Measurements from ENCODE around the gene NPC1L1. TPM values are rescaled to one million over a fixed set of nuclear protein-coding genes. Genes with fewer than 3 reads are reported as not detected.

NPC1L1 gene
- total and polyA plus RNA-seq, 2 of the 4 experiments (the other 2 are of a cell fraction) = 0.07 TPM; not detected in 1

DNA sequence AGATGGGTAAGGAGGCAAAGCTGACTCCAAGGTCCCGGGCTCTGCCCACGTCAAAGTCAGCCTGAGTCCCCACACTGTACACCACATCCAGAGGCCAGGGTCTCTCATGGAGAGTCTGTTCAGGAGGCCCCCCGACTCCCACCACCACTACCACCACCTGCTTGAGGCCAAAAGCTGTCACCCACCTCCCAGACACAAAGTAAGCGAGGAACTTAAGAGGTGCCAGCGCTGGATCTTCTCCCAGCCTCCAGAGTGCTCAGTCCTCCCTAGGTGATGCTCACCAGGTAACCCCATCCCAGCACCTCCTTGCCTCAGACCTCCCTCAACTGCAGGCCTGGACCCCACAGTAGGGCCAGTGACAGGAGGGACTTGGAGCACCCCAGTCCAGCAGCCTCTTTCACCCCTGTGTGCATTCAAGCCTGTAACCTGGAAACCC is 520 bp downstream of the NPC1L1 start:
- no peak overlapping the region for H4K8ac ChIP-seq (ENCODE audit: low read depth in 2 of 2, low read length in 2 of 2)
- H3K9ac ChIP-seq (ENCODE audit: low read depth, low read length) = no peak overlapping the region
- H4K91ac ChIP-seq (ENCODE audit: insufficient read depth, low read depth, low read length) = no peak overlapping the region
- H3K23ac ChIP-seq (ENCODE audit: low read depth, low read length) = no peak overlapping the region
- peak overlapping the region; percentile 15 for H2AK9ac ChIP-seq (replicated peaks; ENCODE audit: low read depth, low read length, poor library complexity)
- no peaks in the 10 kb centered on the region for H3K27me3 ChIP-seq (ENCODE audit: control insufficient read depth, insufficient read depth, low read length)
- no peak overlapping the region for H3K18ac ChIP-seq (ENCODE audit: low read depth, low read length)
- peaks cover 8% of the 10 kb centered on the region for H3K4me1 ChIP-seq (ENCODE audit: control insufficient read depth, insufficient read depth, low read length)
- no peaks in the 10 kb centered on the region for H3K9me3 ChIP-seq (ENCODE audit: control insufficient read depth, insufficient read depth, low read length)
- no peak overlapping the region for H2BK20ac ChIP-seq (ENCODE audit: low read depth, low read length)
- H2BK15ac ChIP-seq (ENCODE audit: low read depth, low read length) = no peak overlapping the region
- TF ChIP-seq BHLHE40 (IDR thresholded peaks at IDR 0.05; ENCODE audit: low read depth, low read length) = no peak
- TF ChIP-seq, protein P1, sequence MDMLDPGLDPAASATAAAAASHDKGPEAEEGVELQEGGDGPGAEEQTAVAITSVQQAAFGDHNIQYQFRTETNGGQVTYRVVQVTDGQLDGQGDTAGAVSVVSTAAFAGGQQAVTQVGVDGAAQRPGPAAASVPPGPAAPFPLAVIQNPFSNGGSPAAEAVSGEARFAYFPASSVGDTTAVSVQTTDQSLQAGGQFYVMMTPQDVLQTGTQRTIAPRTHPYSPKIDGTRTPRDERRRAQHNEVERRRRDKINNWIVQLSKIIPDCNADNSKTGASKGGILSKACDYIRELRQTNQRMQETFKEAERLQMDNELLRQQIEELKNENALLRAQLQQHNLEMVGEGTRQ (IDR thresholded peaks at IDR 0.05; ENCODE audit: low read depth, low read length) = no peak
- no peak for TF ChIP-seq FOS (IDR thresholded peaks at IDR 0.05; ENCODE audit: low read depth, low read length)
- TF ChIP-seq, protein P2, sequence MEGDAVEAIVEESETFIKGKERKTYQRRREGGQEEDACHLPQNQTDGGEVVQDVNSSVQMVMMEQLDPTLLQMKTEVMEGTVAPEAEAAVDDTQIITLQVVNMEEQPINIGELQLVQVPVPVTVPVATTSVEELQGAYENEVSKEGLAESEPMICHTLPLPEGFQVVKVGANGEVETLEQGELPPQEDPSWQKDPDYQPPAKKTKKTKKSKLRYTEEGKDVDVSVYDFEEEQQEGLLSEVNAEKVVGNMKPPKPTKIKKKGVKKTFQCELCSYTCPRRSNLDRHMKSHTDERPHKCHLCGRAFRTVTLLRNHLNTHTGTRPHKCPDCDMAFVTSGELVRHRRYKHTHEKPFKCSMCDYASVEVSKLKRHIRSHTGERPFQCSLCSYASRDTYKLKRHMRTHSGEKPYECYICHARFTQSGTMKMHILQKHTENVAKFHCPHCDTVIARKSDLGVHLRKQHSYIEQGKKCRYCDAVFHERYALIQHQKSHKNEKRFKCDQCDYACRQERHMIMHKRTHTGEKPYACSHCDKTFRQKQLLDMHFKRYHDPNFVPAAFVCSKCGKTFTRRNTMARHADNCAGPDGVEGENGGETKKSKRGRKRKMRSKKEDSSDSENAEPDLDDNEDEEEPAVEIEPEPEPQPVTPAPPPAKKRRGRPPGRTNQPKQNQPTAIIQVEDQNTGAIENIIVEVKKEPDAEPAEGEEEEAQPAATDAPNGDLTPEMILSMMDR (conservative IDR thresholded peaks at IDR 0.05; ENCODE audit: low read depth, low read length) = no peak
- no peak overlapping the region for H3K27ac ChIP-seq (ENCODE audit: insufficient read depth, low read length)
- no peak overlapping the region for H3K4me3 ChIP-seq (ENCODE audit: insufficient read depth, low read depth, low read length)
- 100% methylated on average over 1 of the region's 5 CpGs; no CpG with 5 or more reads in 1 of the 2 experiments for WGBS, 2 experiments (ENCODE audit: extremely low coverage in 2 of 2, insufficient read length in 1 of 2)
- no peak overlapping the region for H2BK120ac ChIP-seq (ENCODE audit: low read depth, low read length)
- no peak overlapping the region for H3K4ac ChIP-seq (ENCODE audit: low read depth, low read length)
- H3K36me3 ChIP-seq (ENCODE audit: control insufficient read depth, insufficient read depth, low read length) = no peaks in the 10 kb centered on the region
- ATAC-seq (ENCODE audit: low read depth) = no peak
- H2BK5ac ChIP-seq (ENCODE audit: low read depth, low read length, poor library complexity, severe bottlenecking) = no peak overlapping the region
- H3K79me1 ChIP-seq (ENCODE audit: low read depth in 1 of 2, low read length in 2 of 2) = no peaks in the 10 kb centered on the region
- no TSS peak for BruUV-seq (replicated peaks)
- H3K9me1 ChIP-seq (ENCODE audit: insufficient read depth, low read length) = peaks cover 10% of the 10 kb centered on the region
- dilution Hi-C loops (cut with HindIII; ENCODE audit: low sequenced_read_pairs, unreplicated experiment) = no loop called here
- POLR2A ChIA-PET (ENCODE audit: unreplicated experiment) = no interaction called here
- CTCF ChIA-PET = no interaction called here
- H4K5ac ChIP-seq (ENCODE audit: low read depth, low read length) = no peak overlapping the region
- H4K20me1 ChIP-seq (ENCODE audit: insufficient read depth, low read length) = no peaks in the 10 kb centered on the region
- no peak overlapping the region for H3K56ac ChIP-seq (ENCODE audit: extremely low read depth, insufficient read depth, low read length)
- no peak overlapping the region for H2AK5ac ChIP-seq (ENCODE audit: low read depth, low read length)
- in situ Hi-C loops (cut with MboI; ENCODE audit: low sequenced_read_pairs) = no loop called here
- intact Hi-C loops (cut with micrococcal nuclease) = no loop called here
- H2AFZ ChIP-seq (replicated peaks; ENCODE audit: low read length, poor library complexity) = no peak overlapping the region
- no peak overlapping the region for H3K14ac ChIP-seq (replicated peaks; ENCODE audit: low read depth, low read length)
- no peak overlapping the region for H3K4me2 ChIP-seq (ENCODE audit: low read depth, low read length)
- DNase-seq = no peak
